GM18517 (cell line): Measurements from ENCODE around the gene WDR62.

Experiments
- ATAC-seq: cut with Tn5 transposase; IDR thresholded peaks from one replicate; pipeline ENCODE4 v1.9.1; 2021; ENCODE audit warnings: mild to moderate bottlenecking, moderate library complexity; ENCODE audit not compliant: unreplicated experiment

WDR62 gene

DNA sequence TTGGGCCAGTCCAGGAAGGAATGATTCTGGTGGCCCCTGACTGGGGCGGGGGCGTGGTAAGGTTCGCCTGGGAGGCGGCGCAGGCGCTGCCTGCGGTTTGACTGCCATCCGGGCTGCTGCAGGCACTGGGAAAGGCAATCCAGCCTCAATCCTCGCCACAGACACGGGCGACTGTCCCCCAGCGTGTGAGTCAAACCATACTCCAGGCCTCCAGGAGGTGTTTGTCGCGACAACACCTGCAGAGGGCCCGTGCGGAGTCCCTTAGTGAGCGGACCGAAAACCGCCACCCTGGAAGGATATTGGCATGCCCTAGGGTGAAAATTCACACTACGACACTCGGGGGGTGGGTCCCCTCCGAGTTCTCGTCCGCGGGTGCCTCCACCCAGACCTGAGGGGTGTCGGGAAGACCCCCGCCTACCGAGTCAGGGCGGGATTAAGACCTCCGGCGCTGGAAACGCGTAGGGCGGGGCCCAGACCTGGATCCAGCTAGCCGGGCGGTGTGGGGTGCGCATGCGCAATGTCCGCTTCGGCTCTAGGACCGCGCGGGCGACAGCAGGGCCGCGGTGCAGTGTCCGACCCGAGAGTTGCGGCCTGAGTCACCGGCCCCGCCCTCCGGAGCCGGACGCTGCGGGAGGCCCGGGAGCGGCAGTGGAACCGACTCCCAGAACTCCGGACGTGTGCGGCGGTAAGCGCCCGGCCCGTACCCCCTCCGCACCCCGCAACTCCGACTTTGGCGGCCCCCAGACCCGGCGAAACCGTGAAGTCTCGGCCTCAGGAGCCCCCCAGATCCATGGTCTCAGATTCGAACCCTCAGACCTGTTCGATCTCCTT, 85.0 kb downstream of the WDR62 start, which contains the start of gene CAPNS1:
Gene CAPNS1, plus strand, starts transcription at position 594 of the 831 bp plus-strand sequence. CDS start 946 bp downstream, outside the sequence.
- ATAC-seq = peak; percentile 79

DNA sequence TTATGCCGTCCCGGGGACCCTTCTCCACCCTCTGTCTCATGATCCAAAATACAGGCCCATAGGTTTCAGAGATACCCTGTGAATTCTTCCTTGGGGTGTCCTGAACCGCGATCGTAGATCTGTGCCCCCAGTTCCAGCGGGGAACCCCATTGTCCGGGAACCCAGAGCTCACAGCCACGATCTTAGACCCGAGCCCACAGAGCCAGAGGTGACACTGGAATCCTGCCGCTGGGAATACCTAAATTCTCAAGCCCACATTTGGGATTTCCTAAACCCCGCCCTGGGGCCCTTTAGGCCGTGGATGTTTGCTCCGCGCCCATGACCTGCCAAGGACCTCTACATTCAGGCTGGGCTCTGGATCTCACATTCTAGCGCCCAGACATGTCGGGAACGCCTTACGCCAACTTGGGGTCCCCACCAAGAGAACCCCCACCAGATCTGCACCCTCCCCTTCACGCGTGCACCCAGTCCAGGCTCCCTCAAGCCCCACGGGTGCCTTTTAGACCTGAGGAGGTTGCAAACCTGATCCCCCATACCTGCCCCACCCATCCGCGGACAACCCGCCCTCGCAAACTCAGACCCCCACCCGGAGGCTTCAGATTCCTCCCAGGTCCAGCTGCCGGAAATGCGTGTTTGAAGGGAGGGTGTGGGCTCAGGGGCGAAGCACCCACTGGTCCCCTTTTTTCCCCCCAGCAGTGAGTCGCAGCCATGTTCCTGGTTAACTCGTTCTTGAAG, 85.8 kb downstream of the WDR62 start:
- ATAC-seq = peak; percentile 5

DNA sequence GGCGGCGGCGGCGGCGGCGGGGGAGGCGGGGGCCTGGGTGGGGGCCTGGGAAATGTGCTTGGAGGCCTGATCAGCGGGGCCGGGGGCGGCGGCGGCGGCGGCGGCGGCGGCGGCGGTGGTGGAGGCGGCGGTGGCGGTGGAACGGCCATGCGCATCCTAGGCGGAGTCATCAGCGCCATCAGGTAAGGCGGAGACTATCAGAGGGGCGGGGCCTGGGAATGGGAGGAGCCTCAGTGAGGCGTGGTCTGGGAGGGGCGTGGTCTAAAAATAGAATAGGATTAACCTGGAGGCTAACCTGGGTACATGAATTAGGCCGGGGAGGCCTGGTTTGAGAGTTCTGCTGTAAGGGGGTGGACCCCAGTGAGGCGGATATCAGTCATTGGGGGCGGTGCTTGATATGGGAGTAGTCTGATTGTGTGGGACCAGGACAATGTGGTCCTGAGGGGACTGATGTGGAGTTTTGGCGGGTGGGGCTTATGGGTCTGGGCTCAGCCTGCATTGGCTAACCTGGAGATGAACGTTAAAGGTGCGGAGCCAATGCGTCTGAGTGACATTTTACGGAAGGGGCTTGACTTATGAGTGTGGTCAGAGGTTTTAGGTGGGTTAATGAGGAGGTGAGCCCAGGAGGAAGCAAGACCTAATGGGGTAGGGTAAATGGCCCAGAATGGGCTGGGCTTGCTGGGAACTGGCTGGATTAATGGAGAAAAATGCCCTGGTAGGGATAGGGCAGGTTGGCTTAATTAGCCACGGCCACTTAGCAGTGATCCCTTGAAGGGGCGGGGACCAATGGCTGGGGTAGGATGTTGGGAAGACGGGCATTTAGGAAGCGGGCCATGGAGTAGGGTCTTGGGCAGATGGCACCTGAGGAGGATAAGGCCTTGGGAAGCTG, 86.6 kb downstream of the WDR62 start:
- ATAC-seq = no peak

DNA sequence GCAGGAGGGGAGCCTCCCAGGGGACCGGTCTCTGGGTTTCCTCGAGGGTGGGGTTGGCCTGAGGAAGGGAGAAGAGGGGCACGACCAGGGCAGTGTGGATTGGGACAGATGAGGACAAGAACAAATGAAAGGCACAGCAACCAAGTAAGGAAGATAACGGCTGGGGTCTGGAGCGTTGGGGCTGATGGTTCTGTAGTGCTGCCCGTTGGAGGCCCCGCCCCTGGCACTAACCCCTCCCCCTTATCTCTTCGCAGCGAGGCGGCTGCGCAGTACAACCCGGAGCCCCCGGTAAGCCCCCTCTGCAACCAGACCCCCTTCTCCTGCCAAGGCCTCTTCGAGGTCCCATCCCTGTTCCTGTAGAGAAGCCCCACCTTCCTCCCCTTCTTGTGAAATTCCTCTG, 87.3 kb downstream of the WDR62 start:
- no peak for ATAC-seq

DNA sequence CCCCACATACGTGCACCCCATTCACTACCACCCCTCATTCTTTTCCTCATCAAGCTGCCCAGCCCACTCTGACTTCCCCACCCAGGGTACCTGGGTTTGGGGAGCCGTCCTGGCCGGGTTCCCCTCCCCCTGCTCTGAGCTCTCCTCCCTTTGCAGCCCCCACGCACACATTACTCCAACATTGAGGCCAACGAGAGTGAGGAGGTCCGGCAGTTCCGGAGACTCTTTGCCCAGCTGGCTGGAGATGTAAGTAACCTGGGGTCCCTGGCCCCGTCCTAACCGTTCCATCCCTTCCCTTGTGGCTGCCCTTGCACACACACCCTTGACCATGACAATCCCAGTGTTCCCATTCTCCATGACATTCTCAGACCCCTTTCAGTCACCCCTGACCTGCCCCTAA, 87.8 kb downstream of the WDR62 start:
- no peak for ATAC-seq

DNA sequence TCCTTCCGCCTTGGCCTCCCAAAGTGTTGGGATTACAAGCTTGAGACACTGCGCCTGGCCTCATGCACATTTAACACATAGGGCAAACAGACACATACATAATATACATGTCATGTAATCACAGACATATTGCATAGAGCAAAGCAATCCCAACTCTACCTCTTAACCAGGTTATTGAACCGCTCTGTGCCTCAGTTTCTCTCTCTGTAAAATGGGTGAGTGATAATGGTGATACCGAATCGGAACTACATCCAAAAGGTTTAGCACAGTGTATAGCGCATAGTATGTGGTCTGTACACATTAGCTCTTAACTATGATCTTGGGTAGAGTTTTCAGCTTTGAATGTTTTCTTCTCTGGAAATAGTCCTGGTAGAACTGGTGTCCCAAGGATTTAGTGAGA, 89.9 kb downstream of the WDR62 start:
- no peak for ATAC-seq

DNA sequence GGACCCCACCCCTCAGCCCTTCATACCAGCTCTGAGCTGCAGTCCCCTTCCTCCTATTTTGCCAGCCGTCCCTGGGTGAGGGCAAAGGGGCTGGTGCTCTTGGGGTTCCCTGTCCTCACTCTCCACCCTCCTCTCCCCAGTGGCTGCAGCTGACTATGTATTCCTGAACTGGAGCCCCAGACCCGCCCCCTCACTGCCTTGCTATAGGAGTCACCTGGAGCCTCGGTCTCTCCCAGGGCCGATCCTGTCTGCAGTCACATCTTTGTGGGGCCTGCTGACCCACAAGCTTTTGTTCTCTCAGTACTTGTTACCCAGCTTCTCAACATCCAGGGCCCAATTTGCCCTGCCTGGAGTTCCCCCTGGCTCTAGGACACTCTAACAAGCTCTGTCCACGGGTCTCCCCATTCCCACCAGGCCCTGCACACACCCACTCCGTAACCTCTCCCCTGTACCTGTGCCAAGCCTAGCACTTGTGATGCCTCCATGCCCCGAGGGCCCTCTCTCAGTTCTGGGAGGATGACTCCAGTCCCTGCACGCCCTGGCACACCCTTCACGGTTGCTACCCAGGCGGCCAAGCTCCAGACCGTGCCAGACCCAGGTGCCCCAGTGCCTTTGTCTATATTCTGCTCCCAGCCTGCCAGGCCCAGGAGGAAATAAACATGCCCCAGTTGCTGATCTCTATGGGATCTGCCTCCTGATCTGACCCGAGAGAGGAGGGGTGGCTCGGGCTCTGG, 95.1 kb downstream of the WDR62 start:
- ATAC-seq = no peak

DNA sequence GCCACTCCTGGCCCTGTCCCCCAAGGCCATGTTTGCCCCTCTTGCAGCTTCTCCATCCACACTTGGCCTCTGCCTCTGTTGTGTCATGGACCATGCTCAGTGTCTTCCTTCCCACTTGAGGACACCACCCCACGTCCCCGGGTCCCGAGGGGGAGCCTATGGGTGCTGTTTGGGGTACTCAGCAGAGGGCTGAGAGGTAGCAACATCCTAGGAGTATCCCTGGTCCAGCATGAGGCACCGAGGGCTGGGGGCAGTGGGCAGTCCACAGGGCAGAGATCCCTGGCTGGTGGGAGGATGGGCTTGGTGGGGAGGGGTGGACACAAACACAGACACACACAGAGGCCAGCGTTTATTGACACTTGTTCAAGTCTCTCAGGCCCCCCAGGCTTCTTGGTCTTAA, 95.9 kb downstream of the WDR62 start:
- ATAC-seq = no peak

DNA sequence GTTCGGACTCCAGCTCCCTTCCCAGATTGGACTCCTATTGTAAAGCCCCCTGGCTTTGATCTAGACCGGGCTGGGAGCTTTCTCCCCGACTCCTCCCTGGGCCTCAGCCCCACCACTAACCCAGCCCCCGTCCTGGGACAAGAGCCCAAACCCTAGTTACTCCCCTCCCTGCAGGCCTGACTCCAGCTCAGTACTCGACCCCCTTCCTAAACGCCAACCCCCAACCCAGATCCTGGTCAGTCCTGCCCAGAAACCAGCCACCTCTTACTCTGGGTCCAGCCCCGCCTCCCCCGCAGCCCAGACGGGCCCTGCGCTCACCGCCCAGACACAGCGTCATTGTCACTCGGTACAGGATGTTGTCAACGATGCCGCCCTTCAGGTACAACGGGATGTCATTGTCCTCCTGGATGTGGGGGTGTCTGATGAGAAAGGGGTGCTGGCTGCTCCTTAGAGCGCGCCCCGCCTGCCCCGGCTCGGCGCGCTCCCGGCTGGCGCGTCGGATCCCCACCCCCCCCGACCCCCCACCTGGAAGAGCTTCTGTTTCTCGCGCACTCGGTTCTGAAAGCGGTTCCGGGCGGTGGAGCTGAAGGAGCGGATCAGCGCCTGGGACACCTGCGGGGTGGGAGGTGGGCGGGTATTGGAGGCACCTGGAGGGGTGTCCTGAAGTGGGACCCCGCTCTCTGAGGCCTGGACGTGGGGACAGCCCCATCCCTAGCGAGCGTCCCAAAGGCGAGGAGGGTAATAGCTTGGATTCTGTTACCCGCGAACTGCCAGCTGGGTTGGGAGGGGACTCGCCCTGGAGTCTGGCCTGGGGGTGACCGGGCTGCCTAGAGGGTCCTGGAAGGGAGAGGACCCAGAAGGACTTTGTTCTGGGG, 96.7 kb downstream of the WDR62 start:
- no peak for ATAC-seq

DNA sequence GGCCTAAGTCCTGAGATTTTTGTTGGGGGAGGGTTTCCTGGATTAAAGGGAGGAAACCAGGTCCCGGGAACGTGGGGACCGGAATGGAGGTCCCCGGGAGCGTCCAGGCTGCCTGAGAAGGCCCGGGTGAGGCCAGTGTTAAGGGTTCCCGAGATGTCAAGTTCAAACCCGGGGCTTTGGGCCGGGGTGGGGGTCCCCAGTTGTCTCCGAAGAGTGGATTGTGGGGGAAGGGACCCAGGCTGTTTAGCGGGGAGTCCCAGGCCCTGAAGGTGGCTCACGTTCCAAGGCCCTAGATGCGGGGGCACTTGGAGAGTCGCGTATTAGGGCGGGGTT, 97.3 kb downstream of the WDR62 start:
- ATAC-seq = no peak

DNA sequence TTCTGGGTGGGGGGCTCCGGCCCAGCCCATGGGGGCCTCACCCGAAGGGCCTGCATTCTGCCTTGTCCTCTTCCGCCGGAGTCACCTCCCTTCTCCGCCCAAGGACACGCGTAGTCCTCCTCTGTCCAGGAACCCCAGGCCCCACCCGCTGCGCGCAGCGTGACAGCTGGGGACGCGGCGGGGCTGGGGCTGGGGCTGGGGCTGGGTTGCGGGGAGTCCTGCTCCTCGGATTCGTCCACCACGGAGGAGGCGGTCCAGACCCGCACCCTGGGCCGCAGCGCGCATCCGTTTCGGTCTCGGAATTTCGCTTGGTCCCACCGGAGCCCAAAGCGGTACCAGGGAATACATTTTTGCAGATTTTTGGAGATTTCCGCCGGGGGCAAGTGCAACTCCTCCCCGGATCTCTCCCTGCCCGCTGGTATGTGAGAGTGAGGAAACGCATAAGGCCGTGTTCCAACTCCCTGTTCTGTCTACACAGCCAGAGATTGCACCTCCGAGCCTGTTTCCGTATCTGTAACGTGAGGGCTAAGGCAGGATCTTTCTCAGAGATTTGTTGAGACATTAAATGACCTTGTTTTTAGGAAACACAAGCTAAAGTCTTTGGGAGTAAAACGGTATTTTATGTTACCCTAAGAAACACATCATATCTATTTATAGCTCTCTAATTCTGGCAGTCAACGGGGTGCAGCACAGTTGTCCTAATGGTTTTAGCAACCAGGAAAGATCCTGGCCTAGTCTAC, 97.8 kb downstream of the WDR62 start, which contains the start of gene COX7A1:
Gene COX7A1, minus strand, starts transcription at position 96 of the 740 bp plus-strand sequence. Its CDS starts 40 bp downstream, at position 56.
- ATAC-seq = no peak

DNA sequence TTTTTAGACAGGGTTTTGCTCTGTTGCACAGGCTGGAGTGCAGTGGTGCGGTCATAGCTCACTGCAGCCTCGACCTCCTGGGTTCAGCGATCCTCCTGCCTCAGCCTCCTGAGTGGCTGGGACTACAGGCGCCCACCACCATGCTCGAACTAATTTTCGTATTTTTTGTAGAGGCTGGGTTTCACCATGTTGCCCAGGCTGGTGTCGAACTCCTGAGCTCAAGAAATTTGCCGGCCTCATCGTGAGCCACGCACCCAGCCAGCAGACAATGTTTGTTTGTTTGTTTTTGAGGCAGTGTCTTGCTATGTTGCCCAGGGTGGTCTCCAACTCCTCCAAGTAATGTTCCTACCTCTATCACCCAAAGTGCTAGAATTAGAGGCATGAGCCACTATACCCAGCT, 98.4 kb downstream of the WDR62 start:
- no peak for ATAC-seq
